Activated T-helper 17 cell treated with anti-CD3 and anti-CD28 coated beads, Interleukin-2, amount 50 U/mL, for 72 hours (primary cell): ENCODE measurements around the gene AK4. TPM values are rescaled to one million over a fixed set of nuclear protein-coding genes. Genes with fewer than 3 reads are reported as not detected.

Source experiments
- ATAC-seq: fragments of 150-1000 bp; cut with Tn5 transposase; replicated peaks from 2 replicates; pipeline ENCODE4 v1.10.0; 2021; ENCODE audit warnings: mild to moderate bottlenecking, moderate library complexity
- H3K27ac Mint-ChIP-seq: one replicate; pipeline ENCODE4 v1.8.0; 2022; ENCODE audit warnings: mixed read lengths
- H3K27me3 Mint-ChIP-seq: one replicate; pipeline ENCODE4 v1.8.0; 2022; ENCODE audit warnings: mixed read lengths
- H3K36me3 Mint-ChIP-seq: one replicate; pipeline ENCODE4 v1.8.0; 2022; ENCODE audit warnings: low read depth, mild to moderate bottlenecking, mixed read lengths
- H3K4me1 Mint-ChIP-seq: one replicate; pipeline ENCODE4 v1.8.0; 2022; ENCODE audit warnings: mixed read lengths
- H3K4me3 Mint-ChIP-seq: one replicate; pipeline ENCODE4 v1.8.0; 2022; ENCODE audit warnings: mild to moderate bottlenecking, mixed read lengths
- H3K9me3 Mint-ChIP-seq: one replicate; pipeline ENCODE4 v1.8.0; 2022; ENCODE audit warnings: mixed read lengths
- total RNA-seq, 2 donors: library from RNA; stranded (reverse); gene quantifications; one replicate each; pipeline ENCODE4 v1.2.3, GENCODE V29; 2022

Gene AK4
- total RNA-seq, 2 donors from 2014 or later: 112 to 142 TPM

DNA sequence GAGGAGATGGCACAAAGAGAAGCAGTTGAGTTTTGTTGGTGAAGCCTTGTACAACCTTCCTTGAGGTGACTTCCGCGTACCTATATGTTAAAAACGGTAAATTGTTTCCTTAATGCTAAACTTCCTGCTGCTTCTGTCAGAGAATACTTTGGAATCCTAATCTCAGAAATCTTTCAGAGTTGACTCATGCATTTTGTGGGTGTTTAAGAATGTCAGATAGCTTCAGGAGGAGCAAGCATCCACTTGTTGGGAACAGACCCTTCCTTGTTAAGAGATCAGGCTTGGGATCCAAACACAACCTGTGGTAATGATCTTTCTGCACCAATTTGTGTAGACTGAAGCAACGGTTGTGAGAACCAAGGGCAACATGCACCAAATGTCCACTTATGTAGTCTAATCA is 29.5 kb downstream of the AK4 start:
- Mint-ChIP-seq H3K27ac (no peak overlapping the region), H3K4me3 (no peak overlapping the region), H3K9me3 (no peaks in the 10 kb centered on the region), H3K4me1 (peaks cover 5% of the 10 kb centered on the region), H3K36me3 (no peaks in the 10 kb centered on the region), H3K27me3 (peaks cover 15% of the 10 kb centered on the region)
- no peak for ATAC-seq

DNA sequence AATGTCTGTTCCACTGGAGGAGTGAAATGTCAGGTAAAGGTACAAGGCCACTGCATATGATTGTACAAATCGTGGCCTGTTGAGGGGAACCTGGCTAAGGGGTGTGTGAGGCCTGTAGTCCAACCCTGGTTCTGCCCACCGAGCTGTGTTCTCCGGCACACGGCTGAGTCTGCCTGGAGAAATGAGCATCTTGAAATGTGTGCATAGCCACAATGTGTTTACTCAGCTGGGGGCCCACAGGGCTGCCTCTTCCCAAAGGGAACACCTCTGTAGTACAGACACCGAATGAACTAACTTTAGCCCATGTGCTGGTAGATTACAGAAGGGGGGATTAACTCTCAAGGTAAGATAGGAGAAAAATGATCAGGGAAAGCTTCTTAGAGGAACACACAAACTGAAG is 30.2 kb downstream of the AK4 start:
- no peaks in the 10 kb centered on the region for H3K36me3 Mint-ChIP-seq
- peaks cover 15% of the 10 kb centered on the region for H3K27me3 Mint-ChIP-seq
- H3K4me3 Mint-ChIP-seq: no peak overlapping the region
- H3K4me1 Mint-ChIP-seq: peaks cover 4% of the 10 kb centered on the region
- no peaks in the 10 kb centered on the region for H3K9me3 Mint-ChIP-seq
- ATAC-seq: no peak
- no peak overlapping the region for H3K27ac Mint-ChIP-seq

DNA sequence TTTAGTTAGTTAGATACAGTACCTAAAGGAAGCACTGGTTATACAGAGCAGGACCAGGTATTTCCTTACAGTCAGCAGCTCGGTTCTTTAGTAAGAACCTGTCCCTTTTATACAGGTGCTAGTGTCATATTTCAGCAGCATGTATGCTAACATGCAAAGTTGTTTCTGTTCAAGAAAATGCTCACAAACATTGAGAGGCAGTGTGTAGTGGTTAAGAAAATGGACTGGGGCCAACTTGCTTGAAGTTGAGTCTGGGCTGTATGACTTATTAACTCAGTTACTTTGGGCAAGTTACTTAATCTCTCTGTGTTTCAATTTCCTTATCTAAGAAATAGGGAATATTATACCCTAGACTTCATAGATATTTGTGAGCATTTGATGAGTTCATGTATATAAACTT is 31.1 kb downstream of the AK4 start:
- Mint-ChIP-seq H3K36me3 (no peaks in the 10 kb centered on the region), H3K27ac (no peak overlapping the region), H3K4me3 (no peak overlapping the region), H3K4me1 (no peaks in the 10 kb centered on the region), H3K9me3 (no peaks in the 10 kb centered on the region), H3K27me3 (peaks cover 12% of the 10 kb centered on the region)
- ATAC-seq: no peak

DNA sequence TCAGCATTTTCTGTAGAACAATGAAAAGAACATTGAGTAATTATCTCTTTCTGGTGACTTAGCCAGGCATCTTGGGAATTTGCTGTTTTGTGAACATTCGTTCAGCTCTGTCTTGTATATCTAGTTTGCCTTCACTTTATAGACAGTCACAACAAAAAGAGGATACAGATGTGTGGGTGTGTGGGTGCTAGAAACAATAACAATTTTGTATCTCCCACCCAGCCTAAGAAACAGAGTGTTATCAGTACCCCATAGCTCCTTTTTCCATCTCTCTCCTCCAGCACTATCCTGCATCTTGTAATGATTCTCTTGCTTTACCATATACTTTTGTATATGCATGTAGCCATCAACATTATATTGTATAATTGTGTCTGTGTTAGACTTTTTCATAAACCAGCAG is 33.0 kb downstream of the AK4 start:
- Mint-ChIP-seq H3K36me3 (no peaks in the 10 kb centered on the region), H3K27me3 (peaks cover 5% of the 10 kb centered on the region), H3K4me3 (no peak overlapping the region), H3K4me1 (no peaks in the 10 kb centered on the region), H3K9me3 (no peaks in the 10 kb centered on the region), H3K27ac (no peak overlapping the region)
- no peak for ATAC-seq

DNA sequence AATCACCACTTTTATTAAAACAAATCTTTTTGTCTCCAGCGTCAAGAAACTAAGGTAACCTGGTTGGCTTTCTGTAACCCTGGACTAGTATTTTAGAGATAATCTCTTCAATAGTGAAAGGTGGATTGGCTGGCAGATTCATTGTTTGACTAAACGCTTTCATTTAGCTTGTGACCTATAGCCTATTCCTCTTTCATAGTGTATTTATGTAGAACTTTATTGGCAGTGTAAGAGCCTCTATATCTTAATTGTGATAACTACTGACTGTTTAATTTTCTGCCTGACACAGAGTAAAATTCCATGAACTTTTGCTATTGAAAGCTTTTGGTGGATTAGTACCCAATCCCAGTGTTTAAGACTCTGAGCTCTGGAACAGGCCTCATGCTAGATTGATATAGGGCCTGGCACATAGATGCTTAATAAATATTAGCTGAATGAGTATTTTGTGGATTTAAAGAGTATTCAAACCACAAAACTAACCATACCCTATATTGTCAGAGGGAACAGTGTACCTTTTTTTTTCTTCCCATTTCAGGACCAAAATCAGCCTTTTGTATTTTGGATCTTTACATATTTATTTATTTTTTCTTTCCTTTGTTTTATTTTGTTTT is 34.8 kb downstream of the AK4 start:
- Mint-ChIP-seq H3K9me3 (no peaks in the 10 kb centered on the region), H3K4me1 (no peaks in the 10 kb centered on the region), H3K27ac (no peak overlapping the region), H3K27me3 (no peaks in the 10 kb centered on the region), H3K4me3 (no peak overlapping the region), H3K36me3 (no peaks in the 10 kb centered on the region)
- no peak for ATAC-seq

DNA sequence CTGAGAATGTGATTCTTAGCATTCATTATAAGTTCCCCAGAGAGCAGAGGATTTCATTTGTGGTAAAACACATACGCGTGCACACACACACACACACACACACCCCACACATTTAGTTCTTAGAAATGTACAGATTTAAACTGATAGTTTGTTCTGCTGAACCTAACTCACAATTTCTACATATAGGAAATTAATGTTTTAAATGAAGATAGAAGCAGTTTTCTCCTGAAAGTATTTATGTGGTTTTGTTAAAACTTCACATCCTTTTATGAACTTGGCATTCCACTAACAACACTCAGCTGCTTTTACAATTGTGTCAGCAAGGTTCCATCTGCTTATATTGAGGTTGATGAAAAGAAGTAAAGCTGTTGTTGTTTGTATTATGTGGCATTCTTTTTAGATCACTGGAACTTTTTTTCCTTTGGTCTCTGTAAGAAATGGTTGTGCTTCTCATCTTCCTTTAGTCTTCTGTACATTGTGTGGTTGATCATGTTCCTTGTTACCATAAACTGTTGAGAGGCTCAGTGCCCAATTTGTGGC is 41.6 kb downstream of the AK4 start:
- no peak for ATAC-seq
- Mint-ChIP-seq H3K27me3 (no peaks in the 10 kb centered on the region), H3K27ac (no peak overlapping the region), H3K4me3 (no peak overlapping the region), H3K36me3 (peaks cover 47% of the 10 kb centered on the region), H3K4me1 (no peaks in the 10 kb centered on the region), H3K9me3 (no peaks in the 10 kb centered on the region)

DNA sequence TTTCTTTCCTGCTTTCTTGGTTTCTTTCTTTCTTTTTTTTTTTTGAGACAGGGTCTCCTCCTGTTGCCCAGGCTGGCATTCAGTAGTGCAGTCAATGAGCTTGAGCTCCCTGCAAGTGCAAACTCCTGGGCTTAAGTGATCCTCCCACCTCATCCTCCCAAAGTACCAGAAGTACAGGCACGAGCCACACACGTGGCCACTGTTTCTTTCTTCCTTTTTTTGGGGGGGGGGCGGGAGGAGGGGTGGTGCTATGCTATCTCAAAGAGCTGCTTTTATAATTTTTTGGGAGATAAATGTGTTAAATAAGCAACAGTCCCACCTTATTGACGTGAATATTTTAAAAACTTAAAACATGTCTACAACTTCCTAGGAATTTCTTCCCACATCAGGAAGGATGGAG is 42.2 kb downstream of the AK4 start:
- Mint-ChIP-seq H3K36me3 (peaks cover 49% of the 10 kb centered on the region), H3K9me3 (no peaks in the 10 kb centered on the region), H3K4me1 (no peaks in the 10 kb centered on the region), H3K4me3 (no peak overlapping the region), H3K27ac (no peak overlapping the region), H3K27me3 (no peaks in the 10 kb centered on the region)
- no peak for ATAC-seq

DNA sequence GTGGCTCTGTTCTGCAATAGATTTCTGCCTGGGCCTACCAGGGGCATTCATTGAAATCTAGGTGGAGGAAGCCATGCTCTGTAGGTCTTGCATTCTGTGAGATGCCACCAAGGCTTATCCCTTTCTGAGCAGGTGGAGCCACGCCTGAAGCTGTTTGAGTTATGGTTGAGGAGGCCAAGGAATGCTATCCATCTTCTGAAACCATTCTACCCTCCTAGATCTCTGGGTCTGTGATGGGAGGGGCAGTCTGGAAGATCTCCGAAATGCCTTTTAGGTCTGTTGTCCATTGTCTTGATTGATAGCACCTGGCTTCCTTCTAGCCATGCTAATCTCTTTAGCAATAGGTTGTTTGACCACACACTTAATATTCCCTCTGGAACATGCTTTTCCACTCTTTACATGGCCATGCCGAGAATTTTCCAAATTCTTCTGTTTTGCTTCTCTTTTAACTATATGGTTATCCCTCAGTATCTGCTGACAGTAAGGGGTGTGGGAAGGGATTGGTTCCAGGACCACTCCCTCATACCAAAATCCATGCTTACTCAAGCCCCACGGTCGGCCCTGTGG is 45.2 kb downstream of the AK4 start:
- H3K9me3 Mint-ChIP-seq: no peaks in the 10 kb centered on the region
- H3K36me3 Mint-ChIP-seq: peaks cover 59% of the 10 kb centered on the region
- ATAC-seq: no peak
- H3K4me3 Mint-ChIP-seq: no peak overlapping the region
- H3K27ac Mint-ChIP-seq: no peak overlapping the region
- peaks cover 3% of the 10 kb centered on the region for H3K27me3 Mint-ChIP-seq
- H3K4me1 Mint-ChIP-seq: no peaks in the 10 kb centered on the region

DNA sequence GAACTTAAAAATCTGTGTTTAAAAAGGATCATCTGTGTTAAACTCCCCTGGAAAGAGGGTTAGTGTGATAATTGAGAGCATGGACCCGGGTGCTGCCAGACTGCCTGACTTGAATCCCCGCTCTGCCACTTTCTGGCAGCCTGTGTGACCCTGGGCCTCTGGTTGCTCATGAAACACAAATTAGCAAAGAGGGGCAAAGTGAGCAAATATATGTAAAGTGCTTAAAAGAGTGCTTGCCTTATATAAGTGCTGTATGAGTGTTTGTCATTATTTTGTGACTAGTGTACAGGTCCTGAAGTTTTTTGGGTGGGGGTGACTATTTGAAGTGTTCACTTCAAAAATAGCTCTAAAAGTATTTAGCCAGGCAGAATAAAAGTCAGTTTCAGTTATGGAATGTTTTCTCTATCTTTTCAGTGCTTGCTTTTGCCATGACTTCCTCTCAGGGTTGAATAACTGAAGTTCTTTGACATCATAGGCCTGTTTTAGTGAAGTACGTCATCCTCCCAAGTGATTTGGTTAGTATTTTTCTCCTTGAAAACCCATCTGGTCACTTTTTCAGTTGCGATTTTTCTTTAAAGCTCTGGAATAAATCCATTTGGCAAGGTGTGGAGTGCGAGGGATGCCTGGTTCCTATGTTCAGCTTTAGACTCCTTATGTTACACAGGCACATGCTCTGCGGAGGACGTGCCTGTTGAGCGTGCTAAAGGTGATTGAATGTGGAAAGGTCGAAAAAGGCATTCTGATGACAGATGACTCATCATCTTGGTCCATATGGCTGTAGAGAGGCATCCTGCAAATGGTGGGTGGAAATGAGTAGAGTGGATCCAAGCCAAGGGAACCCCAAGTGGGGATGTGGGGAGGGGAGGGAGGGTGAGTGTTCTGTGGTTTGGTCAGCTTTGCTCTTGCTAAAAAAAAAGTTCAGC is 47.8 kb downstream of the AK4 start:
- no peaks in the 10 kb centered on the region for H3K4me1 Mint-ChIP-seq
- peak; percentile 19 for ATAC-seq
- no peak overlapping the region for H3K4me3 Mint-ChIP-seq
- H3K27me3 Mint-ChIP-seq: peaks cover 3% of the 10 kb centered on the region
- H3K27ac Mint-ChIP-seq: no peak overlapping the region
- H3K36me3 Mint-ChIP-seq: peaks cover 48% of the 10 kb centered on the region
- H3K9me3 Mint-ChIP-seq: no peaks in the 10 kb centered on the region

DNA sequence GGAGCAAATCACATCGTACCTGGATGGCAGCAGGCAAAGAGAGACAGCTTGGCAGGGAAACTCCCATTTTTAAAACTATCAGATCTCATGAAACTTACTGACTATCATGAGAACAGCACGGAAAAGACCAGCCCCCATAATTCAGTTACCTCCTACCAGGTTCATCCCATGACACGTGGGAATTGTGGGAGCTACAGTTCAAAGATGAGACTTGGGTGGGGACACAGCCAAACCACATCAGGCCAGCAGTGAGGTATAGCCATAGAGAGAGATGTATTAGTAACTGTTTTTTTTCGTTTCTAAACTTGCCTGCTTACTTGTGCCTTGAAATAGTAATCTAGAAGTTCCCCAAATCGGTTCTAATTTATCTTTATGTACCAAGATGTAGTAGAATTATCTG is 48.9 kb downstream of the AK4 start:
- Mint-ChIP-seq H3K4me3 (no peak overlapping the region), H3K9me3 (no peaks in the 10 kb centered on the region), H3K27ac (no peak overlapping the region), H3K27me3 (peaks cover 12% of the 10 kb centered on the region), H3K36me3 (peaks cover 45% of the 10 kb centered on the region), H3K4me1 (peaks cover 8% of the 10 kb centered on the region)
- ATAC-seq: no peak

DNA sequence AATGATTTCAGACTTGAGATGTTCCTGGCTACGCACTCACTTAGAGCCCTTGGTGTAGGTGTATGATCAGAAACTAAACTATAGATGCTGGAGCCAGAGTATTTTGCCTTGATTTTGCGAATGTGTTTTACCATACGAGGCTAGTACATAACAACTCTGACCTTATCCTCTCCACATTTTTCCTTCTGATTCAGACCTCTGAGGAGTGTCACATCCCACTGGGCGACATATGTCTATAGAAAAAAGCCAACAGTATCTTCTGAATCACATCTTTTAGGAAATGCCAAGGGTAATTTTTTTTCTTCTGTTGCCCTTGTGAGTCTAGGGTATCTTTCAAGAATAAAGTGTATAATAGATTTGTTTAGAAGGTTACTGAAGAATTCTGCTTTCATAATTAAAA is 49.6 kb downstream of the AK4 start:
- no peaks in the 10 kb centered on the region for H3K9me3 Mint-ChIP-seq
- peaks cover 8% of the 10 kb centered on the region for H3K4me1 Mint-ChIP-seq
- no peak for ATAC-seq
- H3K4me3 Mint-ChIP-seq: no peak overlapping the region
- peaks cover 38% of the 10 kb centered on the region for H3K36me3 Mint-ChIP-seq
- no peak overlapping the region for H3K27ac Mint-ChIP-seq
- peaks cover 12% of the 10 kb centered on the region for H3K27me3 Mint-ChIP-seq

DNA sequence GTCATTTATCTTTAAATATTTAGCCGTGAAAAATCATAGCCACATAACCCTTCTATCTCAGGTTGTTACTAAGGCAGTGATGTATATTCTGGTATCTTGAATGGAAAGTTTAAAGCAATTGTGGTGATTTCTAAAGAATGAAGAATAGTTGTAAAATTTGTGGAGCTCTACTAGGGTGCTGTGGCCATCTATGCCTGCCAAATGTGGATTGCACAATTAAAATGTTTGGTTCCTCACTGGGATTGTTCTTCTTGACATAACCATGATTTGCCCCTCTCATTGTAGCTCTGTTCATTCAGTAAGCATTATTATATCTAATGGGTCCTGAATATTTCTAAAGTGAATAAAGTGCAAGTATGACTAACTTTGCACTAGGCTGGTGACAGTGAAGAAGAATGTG is 50.1 kb downstream of the AK4 start:
- Mint-ChIP-seq H3K36me3 (peaks cover 36% of the 10 kb centered on the region), H3K27me3 (peaks cover 12% of the 10 kb centered on the region), H3K27ac (no peak overlapping the region), H3K4me1 (peaks cover 8% of the 10 kb centered on the region), H3K9me3 (no peaks in the 10 kb centered on the region), H3K4me3 (no peak overlapping the region)
- ATAC-seq: no peak

DNA sequence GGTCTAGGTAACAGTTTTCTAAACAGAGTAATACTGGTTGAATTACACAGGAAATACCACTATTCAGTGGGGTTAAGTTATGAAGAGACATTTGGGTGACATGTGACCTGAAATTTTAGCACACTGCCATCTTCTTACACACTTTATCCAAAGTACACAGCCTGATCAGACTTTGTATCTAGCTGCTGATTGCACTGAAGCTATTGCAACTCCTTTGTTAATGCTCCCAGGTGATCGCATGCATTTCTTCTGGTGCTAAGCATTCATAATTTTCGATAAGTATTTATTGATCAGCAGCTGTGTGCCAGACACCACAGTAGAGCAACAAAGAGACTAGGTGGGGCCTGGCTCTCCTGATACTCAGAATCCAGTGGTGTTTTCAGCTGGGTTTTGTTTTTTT is 52.4 kb downstream of the AK4 start:
- ATAC-seq: no peak
- H3K36me3 Mint-ChIP-seq: peaks cover 18% of the 10 kb centered on the region
- no peak overlapping the region for H3K27ac Mint-ChIP-seq
- no peaks in the 10 kb centered on the region for H3K9me3 Mint-ChIP-seq
- H3K4me3 Mint-ChIP-seq: no peak overlapping the region
- peaks cover 12% of the 10 kb centered on the region for H3K27me3 Mint-ChIP-seq
- peaks cover 8% of the 10 kb centered on the region for H3K4me1 Mint-ChIP-seq

DNA sequence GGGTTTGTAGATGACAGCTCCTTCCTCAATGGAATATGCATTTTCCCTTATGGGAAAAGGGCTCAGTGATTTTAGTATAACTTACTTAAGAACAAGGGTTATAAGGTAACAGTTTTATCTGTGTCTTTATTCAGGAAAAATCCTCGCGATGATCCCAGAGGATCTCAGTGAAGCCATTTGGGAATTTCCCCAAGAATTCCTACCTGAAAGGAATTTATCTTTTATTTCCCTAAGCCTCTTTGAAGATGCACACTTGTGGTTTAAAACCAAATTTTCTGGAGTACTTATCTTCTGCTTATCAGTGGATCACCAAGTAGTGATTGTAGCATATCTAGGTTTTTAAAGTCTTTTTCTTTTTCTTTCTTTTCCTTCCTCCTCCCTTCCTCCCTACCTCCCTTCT is 58.8 kb downstream of the AK4 start:
- peaks cover under 1% of the 10 kb centered on the region for H3K27me3 Mint-ChIP-seq
- no peak overlapping the region for H3K27ac Mint-ChIP-seq
- H3K4me3 Mint-ChIP-seq: no peak overlapping the region
- peaks cover 7% of the 10 kb centered on the region for H3K36me3 Mint-ChIP-seq
- peaks cover 9% of the 10 kb centered on the region for H3K4me1 Mint-ChIP-seq
- no peaks in the 10 kb centered on the region for H3K9me3 Mint-ChIP-seq
- ATAC-seq: no peak

DNA sequence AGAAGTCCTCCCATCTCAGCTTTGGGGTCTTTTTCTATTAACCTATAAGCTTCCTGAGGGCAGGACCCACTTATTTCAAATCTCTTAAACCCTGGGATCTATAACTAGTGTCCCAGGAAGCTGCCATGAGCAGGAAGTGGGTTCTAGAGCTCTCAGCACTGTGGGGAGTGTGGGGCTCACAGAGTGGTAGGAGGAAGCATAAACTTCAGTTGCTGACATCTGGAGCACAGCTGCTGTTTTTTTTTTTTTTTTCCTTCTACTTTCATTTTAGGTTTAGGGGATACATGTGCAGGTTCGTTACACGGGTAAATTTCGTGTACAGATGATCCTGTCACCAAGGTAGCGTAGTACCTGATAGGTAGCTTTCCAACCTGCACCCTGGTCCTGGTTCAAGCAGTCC is 59.3 kb downstream of the AK4 start:
- Mint-ChIP-seq H3K27ac (no peak overlapping the region), H3K36me3 (peaks cover 7% of the 10 kb centered on the region)

More for the DNA sequence above, 59.3 kb downstream of the AK4 start:
- H3K9me3 Mint-ChIP-seq: no peaks in the 10 kb centered on the region
- H3K4me3 Mint-ChIP-seq: no peak overlapping the region
- no peak for ATAC-seq
- H3K27me3 Mint-ChIP-seq: no peaks in the 10 kb centered on the region
- peaks cover 9% of the 10 kb centered on the region for H3K4me1 Mint-ChIP-seq
